ENCODE measurements around the gene SERP2.

DNA sequence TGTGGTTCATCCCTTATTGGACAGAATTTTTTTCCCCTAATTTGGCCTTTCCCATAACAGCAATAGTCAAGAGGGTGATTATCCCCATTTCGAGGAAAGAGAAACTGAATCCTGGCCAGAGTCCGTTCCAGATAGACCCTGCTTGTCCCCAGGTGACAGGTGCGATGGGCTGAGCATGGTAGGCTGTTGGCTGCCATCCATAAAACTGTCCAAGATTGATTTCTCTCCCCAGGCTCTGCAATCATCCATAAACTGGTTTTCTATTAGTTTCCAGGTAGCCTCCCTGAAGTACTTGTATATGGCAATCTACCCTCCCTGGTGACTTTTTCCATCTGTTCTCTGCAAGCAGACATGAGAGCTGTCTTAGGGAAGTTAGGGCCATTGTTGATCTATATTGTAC, 25.4 kb downstream of the SERP2 start:
- TF ChIP-seq EZH2 (IDR thresholded peaks at IDR 0.05; ENCODE audit: low read length, unreplicated experiment) = no peak
- TF ChIP-seq CTCF (conservative IDR thresholded peaks at IDR 0.05; ENCODE audit: low read depth, low read length) = no peak
- no peak for TF ChIP-seq EZH2phosphoT487 (IDR thresholded peaks at IDR 0.05; ENCODE audit: borderline replicate concordance, low read length)

Measured in PC-3 (cell line).